GM23338 (cell line): ENCODE measurements around the gene MEGF6. TPM values are rescaled to one million over a fixed set of nuclear protein-coding genes. Genes with fewer than 3 reads are reported as not detected.

Source experiments
- CTCF ChIP-seq, 2 experiments: fragments of 200-600 bp in 1 of 2; sonication (generic) in 1 of 2; conservative IDR thresholded peaks; 2 replicates each; pipeline versions ENCODE4 v1.5.1 to v1.6.1; 2016 to 2017; ENCODE audit warnings: antibody characterized with exemption in 2 of 2, low read depth in 2 of 2, mild to moderate bottlenecking in 2 of 2, moderate library complexity in 1 of 2
- EZH2 ChIP-seq: fragments of 200-600 bp; sonication (generic); IDR thresholded peaks from one replicate; pipeline ENCODE4 v1.8.0; 2017; ENCODE audit warnings: antibody characterized with exemption, mild to moderate bottlenecking, low read depth; ENCODE audit not compliant: unreplicated experiment
- NANOG ChIP-seq: IDR thresholded peaks from 2 replicates; pipeline ENCODE4 v1.6.1; 2016; ENCODE audit warnings: antibody characterized with exemption, borderline replicate concordance
- ZNF462 ChIP-seq: fragments of 250-450 bp; sonication (Bioruptor Pico); IDR thresholded peaks from 2 replicates; pipeline ENCODE4 v1.5.0; 2020; ENCODE audit warnings: mild to moderate bottlenecking, moderate library complexity
- polyA plus RNA-seq: library from polyadenylated mRNA; unstranded; fragments of >200 nt; fragmentation: Nextera tagmentation; extraction: Ambion mirVana; gene quantifications from 2 replicates; pipeline ENCODE4 v1.2.1, GENCODE V29; 2016
- total RNA-seq: library from RNA; depleted of rRNA; stranded (reverse); fragments of >200 nt; shearing (Covaris generic); gene quantifications from 2 replicates; pipeline ENCODE4 v1.2.3, GENCODE V29; 2014
- TF ChIP-seq, protein P1 (sequence below): IDR thresholded peaks from 2 replicates; pipeline ENCODE4 v1.6.1; 2016; ENCODE audit warnings: antibody characterized with exemption

Gene MEGF6
- total and polyA plus RNA-seq, 2 experiments from 2014 or later: 4.0 to 21.4 TPM

- TF ChIP-seq ZNF462 (CRISPR knock-in tag) (no peak), EZH2 (no peak), NANOG (no peak), CTCF (conservative IDR thresholded peaks at IDR 0.05; ENCODE audit: low read depth in 2 of 2) (no peak)
- TF ChIP-seq, protein P1, sequence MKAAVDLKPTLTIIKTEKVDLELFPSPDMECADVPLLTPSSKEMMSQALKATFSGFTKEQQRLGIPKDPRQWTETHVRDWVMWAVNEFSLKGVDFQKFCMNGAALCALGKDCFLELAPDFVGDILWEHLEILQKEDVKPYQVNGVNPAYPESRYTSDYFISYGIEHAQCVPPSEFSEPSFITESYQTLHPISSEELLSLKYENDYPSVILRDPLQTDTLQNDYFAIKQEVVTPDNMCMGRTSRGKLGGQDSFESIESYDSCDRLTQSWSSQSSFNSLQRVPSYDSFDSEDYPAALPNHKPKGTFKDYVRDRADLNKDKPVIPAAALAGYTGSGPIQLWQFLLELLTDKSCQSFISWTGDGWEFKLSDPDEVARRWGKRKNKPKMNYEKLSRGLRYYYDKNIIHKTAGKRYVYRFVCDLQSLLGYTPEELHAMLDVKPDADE: no peak
Observed at GRCh38 chr1:3527774-3528173, 83.5 kb downstream of the MEGF6 start (continued).
